A673 (cell line): ENCODE data around the gene CCNK. TPM values are rescaled to one million over a fixed set of nuclear protein-coding genes. Genes with fewer than 3 reads are reported as not detected.

Source experiments
- BruUV-seq: library from RNA; stranded (reverse); fragments of 400-500 nt; replicated peaks from 2 replicates; lab custom pipeline; 2021; lab: Mats Ljungman, UMichigan
- CTCF ChIA-PET: fragments of 300-600 bp; sonication (Branson Sonifier 250); formaldehyde crosslinking; loops from one replicate; lab custom pipeline; 2022; ENCODE audit warnings: antibody characterized with exemption; lab: Charles Lee
- POLR2A ChIA-PET: fragments of 300-600 bp; sonication (Branson Sonifier 250); formaldehyde crosslinking; loops from one replicate; lab custom pipeline; 2022; ENCODE audit warnings: antibody characterized with exemption; ENCODE audit not compliant: low non-redundant PET; lab: Charles Lee
- DNase-seq: peaks from one replicate; pipeline ENCODE4 v3.0.0-alpha.2; 2015; ENCODE audit warnings: low spot score
- H3K27ac ChIP-seq: fragments of 200-600 bp; sonication (generic); 2 replicates; pipeline ENCODE4 v1.5.1; 2016; ENCODE audit warnings: mixed run types, low read depth, mild to moderate bottlenecking, mixed read lengths, antibody characterized with exemption, low read length; ENCODE audit not compliant: poor library complexity, severe bottlenecking
- H3K27me3 ChIP-seq: fragments of 200-600 bp; sonication (generic); replicated peaks from 2 replicates; pipeline ENCODE4 v1.6.1; 2017; ENCODE audit warnings: mixed run types, low read depth, mild to moderate bottlenecking, mixed read lengths, antibody characterized with exemption, low read length; ENCODE audit not compliant: insufficient read depth, poor library complexity
- H3K36me3 ChIP-seq: fragments of 200-600 bp; sonication (generic); 2 replicates; pipeline ENCODE4 v1.6.1; 2016; ENCODE audit warnings: mixed run types, mild to moderate bottlenecking, mixed read lengths, antibody characterized with exemption, low read length; ENCODE audit not compliant: insufficient read depth, poor library complexity, severe bottlenecking
- H3K4me1 ChIP-seq: fragments of 200-600 bp; sonication (generic); 2 replicates; pipeline ENCODE4 v1.6.1; 2017; ENCODE audit warnings: mixed run types, mild to moderate bottlenecking, mixed read lengths, antibody characterized with exemption, low read length; ENCODE audit not compliant: insufficient read depth, poor library complexity, severe bottlenecking
- H3K4me3 ChIP-seq: fragments of 200-600 bp; sonication (generic); 2 replicates; pipeline ENCODE4 v1.5.1; 2016; ENCODE audit warnings: low read depth, mixed run types, mild to moderate bottlenecking, mixed read lengths, low read length; ENCODE audit not compliant: poor library complexity, severe bottlenecking
- H3K9me3 ChIP-seq: fragments of 200-600 bp; sonication (generic); 2 replicates; pipeline ENCODE4 v1.6.1; 2016; ENCODE audit warnings: mixed run types, low read depth, mild to moderate bottlenecking, mixed read lengths, antibody characterized with exemption, low read length; ENCODE audit not compliant: poor library complexity, severe bottlenecking
- CTCF ChIP-seq: fragments of 300-800, 200-600 bp; sonication (generic); conservative IDR thresholded peaks from 2 replicates; pipeline ENCODE4 v1.5.1; 2017; ENCODE audit warnings: low read depth, mild to moderate bottlenecking, antibody characterized with exemption, low read length, moderate library complexity, mixed read lengths
- EZH2 ChIP-seq: fragments of 200-600 bp; sonication (generic); IDR thresholded peaks from 2 replicates; pipeline ENCODE4 v1.6.1; 2017; ENCODE audit warnings: borderline replicate concordance, low read depth, mild to moderate bottlenecking, mixed read lengths, antibody characterized with exemption, low read length; ENCODE audit not compliant: poor library complexity, severe bottlenecking
- intact Hi-C: fragments of 100-400 bp; cut with micrococcal nuclease; formaldehyde crosslinking; loops from one replicate; pipeline ENCODE4 v1.10.0; 2022; ENCODE audit not compliant: unreplicated experiment
- total RNA-seq: library from RNA; stranded (reverse); gene quantifications from 2 replicates; pipeline ENCODE4 v1.2.3, GENCODE V29; 2021

Gene CCNK
- total RNA-seq, 1 experiment from 2014 or later, result 88.0 TPM

GRCh38 chr14:99556134-99556791, 75.1 kb downstream of the CCNK start:
- DNase-seq, result no peak
- intact Hi-C loops, result no loop called here
- no TSS peak for BruUV-seq
- H3K4me3 ChIP-seq, result no peak overlapping the region
- H3K9me3 ChIP-seq, result no peaks in the 10 kb centered on the region
- no peaks in the 10 kb centered on the region for H3K27me3 ChIP-seq
- no peaks in the 10 kb centered on the region for H3K36me3 ChIP-seq
- ChIA-PET CTCF (no interaction called here), POLR2A (no interaction called here)
- TF ChIP-seq EZH2 (no peak), CTCF (no peak)
- no peak overlapping the region for H3K27ac ChIP-seq
- H3K4me1 ChIP-seq, result peaks cover under 1% of the 10 kb centered on the region

DNA sequence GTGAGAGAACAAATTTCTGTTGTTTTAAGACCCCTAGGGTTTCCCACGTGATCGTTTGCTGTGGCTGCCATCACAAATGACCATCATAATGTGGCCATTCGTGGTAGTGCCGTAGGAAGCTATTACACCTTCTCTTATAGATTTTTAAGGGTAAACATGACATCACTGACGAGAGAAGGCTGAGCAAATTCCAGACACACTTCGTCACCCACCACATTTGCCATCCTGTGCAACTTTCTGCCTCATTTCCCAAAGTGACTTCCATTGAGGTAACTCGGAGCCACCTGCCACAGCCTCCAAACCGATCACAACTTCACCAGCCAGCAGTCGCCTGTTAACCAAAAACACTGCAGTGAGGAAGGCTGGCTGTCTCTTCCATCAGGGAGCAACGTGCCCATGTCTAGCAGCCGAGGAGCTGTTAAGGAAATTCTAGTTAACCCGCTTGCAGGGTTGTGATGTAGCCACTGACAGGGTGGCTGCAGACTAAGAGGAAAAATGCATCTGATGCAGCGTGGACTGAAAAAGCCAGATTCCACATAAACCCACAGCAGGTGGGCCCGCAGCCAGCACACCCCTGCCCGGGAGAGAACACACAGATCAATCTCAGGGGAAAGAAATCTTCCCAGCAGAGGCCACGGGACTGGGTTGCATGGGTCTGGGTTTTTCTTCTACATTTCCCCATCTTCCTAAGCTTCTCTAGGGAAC, 78.2 kb downstream of the CCNK start:
- CTCF ChIA-PET, result no interaction called here
- intact Hi-C loops, result no loop called here
- DNase-seq, result no peak
- POLR2A ChIA-PET, result no interaction called here
- Histone ChIP-seq H3K36me3 (no peaks in the 10 kb centered on the region), H3K4me3 (no peak overlapping the region), H3K27ac (no peak overlapping the region), H3K4me1 (peaks cover 7% of the 10 kb centered on the region), H3K27me3 (no peaks in the 10 kb centered on the region), H3K9me3 (no peaks in the 10 kb centered on the region)
- no peak for TF ChIP-seq EZH2
- no peak for TF ChIP-seq CTCF
- no TSS peak for BruUV-seq

- ChIA-PET POLR2A (no interaction called here), CTCF (no interaction called here)
- intact Hi-C loops, result no loop called here
- Histone ChIP-seq H3K4me3 (no peak overlapping the region), H3K27me3 (no peaks in the 10 kb centered on the region), H3K27ac (no peak overlapping the region), H3K36me3 (no peaks in the 10 kb centered on the region), H3K4me1 (peaks cover 12% of the 10 kb centered on the region), H3K9me3 (no peaks in the 10 kb centered on the region)
- no TSS peak for BruUV-seq
- TF ChIP-seq CTCF, result no peak
- TF ChIP-seq EZH2, result no peak
- no peak for DNase-seq
These were observed 79.2 kb downstream of the CCNK start for GRCh38 chr14:99560403-99560802.
